ENCODE data around the gene MSI2. TPM values are rescaled to one million over a fixed set of nuclear protein-coding genes. Genes with fewer than 3 reads are reported as not detected.

MSI2 gene
- total RNA-seq, 1 experiment from 2014 or later, result 29.5 TPM

DNA sequence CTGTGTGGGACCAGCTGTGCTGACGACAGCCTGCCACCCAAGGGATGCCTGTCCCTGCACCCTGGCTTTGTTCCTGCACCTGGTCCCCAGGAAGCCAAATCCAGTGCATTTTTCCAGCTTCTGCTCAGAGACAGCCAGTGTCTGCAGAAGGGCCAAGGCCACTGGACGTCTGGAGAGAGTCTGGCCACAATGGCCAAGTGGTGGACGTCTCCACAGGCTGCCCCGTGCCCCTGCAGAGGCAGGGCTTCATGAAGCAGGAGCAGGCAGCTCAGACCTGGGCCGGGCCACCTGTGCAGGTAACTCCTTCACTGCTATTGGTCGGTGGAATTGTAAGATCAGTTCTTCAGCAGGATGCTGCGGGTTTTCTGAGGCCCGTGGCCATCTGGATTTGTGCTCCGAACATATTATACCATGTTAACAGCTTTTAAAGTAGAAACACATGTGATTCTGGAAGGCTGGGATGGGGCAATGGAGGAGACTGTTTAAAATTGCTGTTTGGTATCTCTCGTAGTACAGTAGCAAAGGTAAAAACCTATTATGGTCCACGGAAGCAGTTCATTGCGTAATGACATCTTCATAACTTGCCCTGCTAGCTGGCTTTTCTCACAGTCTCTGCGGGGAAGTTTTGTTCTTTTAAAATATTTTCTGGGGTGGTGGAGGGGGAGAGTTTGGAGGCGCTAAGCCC is 303.5 kb downstream of the MSI2 start:
- DNase-seq (ENCODE audit: extremely low read depth, low read depth), result no peak

DNA sequence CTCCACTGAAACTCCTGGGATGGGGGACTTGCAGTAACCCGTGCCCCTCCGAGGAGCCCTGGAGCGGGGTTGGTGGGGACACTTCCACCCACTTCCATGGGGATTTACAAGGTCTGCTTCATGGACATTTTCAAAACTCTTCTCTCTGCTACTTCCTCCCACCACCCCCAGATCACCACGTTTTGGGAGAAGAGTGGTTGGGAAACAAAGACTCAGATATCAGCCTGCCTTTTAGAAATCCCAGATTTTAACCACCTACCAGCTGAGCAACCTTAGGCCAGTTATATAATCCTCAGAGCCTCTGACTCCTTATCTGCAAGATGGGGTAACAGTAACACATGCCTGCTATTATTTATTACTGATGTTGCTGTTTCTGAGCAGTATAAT is 304.0 kb downstream of the MSI2 start:
- no peak for DNase-seq (ENCODE audit: extremely low read depth, low read depth)

DNA sequence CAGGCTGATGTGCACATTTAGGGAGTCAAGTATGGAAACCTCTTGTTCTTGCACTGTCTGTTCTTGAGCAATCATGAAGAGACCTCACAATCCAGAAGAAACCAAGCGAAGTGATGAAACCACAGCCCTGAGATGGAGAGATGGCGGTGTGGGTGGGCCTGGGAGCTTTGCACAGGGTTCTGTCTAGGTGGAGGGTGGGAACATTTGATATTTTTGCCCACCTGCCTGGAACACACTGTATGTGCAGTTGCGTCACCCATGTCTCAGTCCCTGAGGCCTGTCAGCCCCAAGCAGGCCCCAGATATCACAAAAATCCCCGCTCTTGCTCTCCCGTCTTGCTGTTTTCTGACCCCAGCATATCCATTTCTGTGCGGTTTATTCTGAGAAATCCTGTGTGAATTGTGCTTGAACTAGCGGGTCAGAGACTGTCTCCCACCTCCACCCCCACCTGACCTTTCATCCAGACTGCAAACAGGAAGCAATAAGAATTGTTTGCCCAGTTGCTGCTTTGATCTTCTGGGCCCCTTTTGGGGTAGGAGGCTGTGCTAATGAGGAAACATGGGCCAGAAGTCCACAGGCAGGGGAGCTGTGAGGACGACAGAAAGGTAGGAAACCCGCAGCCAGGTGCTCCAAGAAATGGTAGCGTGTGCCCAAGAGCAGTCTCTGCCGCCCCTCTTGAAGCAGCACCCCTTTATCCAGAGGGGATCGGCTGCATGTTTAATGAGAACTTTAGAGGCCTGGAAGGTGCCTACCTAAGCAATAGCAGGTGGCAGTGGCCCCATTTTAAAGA is 304.9 kb downstream of the MSI2 start:
- DNase-seq (ENCODE audit: extremely low read depth, low read depth), result no peak

DNA sequence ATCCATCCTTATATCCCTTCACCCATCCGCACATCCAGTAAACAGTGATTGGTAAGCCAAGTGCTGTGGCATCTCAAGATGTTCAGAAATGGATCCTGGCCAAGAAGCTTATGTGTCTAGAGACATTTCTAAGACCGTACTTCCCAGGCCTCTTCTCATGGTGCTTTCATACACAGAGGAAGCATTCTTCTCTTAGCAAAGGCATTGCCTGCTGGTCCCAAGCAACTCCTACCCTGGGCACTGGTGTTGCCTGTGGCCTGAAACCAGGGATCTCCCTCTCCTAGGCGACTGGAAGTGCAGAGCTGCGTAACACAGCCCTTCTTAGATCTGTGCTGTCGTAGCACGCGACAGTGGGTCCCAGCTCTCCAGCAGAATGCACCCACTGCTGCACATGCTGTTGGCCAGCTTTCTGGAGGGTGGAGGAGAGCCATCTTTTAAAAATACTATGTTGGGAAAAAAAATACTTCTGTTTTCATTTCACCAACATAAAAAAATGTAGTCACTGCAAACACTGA is 305.9 kb downstream of the MSI2 start:
- DNase-seq (ENCODE audit: extremely low read depth, low read depth), result no peak

DNA sequence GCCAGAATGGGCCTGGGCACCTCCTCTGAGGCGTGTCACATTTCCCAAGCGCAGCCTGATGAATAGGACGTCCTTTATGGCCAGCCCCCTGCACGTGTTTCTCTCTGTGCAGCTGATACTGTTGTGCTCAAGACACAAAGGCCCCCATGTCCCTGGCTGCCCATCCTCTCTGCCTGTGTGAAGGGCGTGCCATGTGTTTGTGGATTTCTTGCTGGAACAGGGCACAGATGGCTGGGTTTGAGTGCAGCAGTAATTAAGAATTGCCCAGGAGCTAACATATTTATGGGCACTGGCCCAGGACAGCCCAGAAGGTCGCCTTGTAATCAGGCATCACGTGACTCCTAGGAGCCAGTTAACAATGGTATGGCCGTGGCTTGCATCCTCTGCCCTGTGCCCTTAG is 307.6 kb downstream of the MSI2 start:
- no peak for DNase-seq (ENCODE audit: extremely low read depth, low read depth)

DNA sequence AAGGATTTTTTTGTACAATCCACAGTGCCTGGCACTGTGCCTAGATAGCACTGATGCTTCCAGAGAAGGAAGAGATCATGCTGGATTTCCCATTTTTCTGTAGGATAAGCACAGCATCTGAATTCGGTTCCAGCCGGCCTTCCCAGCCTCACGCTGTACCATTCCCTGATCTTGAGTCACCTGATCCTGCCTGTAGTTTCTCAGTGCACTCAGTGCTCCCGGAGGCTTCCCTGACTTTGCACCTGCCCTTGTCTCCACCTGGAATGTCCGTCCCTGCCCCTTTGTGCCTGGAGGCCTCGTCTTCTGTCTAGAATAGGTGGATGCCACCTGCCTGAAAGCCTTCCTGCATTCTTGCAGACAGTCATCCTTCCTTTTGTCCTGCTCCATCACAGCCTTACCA is 308.9 kb downstream of the MSI2 start:
- DNase-seq (ENCODE audit: extremely low read depth, low read depth), result no peak

DNA sequence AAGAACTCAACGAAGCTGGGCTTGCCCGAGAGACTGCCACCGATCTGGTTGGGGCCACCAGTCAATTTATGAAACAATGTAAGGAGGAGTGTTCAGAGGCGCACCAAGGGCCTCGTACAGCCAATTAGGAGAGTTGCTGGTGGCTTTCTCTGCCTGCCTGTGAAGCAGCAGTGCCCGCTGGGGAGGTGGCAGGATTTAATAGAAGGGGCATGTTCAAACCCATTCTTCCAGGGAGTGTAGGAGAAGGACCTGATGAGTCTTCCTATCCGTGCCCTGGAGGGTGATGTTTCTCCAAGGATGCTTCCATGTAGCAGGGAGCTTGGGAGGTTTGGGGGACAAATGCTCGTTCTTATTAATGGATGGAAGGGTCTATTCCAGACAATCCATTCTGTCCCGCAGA is 310.4 kb downstream of the MSI2 start:
- DNase-seq (ENCODE audit: extremely low read depth, low read depth), result no peak

DNA sequence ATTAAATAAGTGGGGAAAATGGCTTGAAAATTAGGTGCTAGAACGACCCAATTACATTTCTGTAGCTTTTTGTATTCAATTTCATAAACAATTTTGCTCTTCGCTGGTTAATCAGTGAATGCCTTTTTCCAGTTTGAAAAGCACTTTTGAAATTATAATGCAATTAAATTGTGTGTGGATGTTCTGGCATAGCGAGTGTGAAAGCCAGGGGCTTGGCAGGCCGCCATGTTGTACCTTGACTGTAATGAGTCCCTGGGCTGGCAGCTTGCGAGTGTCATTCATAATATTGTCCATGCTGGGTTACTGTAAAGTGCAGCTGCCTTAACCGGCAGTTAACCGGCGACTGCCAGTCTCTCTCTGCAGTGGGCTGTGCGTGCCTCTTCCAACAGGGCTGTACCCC is 310.9 kb downstream of the MSI2 start:
- no peak for DNase-seq (ENCODE audit: extremely low read depth, low read depth)

DNA sequence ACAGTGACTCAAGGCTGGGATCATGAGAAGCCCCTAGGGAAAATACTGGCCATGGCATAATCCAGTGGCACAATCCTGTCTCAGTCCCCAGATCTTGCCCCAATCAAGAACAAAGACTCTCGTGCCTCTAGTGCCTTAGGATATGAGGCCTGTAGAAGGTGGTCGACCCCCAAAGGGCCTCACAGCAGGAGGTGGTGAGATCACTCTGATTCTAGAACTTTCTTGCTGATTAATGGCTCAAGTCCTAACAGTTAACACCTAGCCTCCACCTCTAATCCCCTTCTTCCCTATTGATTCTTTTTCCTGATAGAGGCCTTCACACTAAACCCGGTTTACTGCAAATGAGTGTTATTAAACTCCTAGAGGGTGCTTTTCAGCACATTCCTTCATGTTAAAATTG is 312.0 kb downstream of the MSI2 start:
- no peak for DNase-seq (ENCODE audit: extremely low read depth, low read depth)

DNA sequence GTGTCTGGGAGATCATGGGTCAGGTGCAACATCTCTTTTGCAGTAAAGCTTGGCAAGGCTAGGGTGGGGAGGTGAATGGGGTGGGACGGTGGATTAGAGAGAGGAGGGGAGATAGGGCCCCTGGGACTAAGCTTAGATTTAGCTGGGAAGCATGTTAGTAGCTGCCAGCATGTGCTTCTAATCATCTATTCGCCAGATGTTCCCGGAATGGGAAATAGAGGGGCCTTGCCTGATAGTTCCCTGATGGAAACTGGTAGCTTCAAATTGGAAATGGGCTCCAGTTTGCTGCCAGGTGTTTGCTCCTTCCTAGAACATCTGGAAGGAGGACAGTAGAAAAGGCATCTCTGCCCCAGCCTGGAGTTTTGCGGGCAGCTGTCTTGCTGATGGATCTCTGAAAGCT is 312.7 kb downstream of the MSI2 start:
- DNase-seq (ENCODE audit: extremely low read depth, low read depth), result no peak

DNA sequence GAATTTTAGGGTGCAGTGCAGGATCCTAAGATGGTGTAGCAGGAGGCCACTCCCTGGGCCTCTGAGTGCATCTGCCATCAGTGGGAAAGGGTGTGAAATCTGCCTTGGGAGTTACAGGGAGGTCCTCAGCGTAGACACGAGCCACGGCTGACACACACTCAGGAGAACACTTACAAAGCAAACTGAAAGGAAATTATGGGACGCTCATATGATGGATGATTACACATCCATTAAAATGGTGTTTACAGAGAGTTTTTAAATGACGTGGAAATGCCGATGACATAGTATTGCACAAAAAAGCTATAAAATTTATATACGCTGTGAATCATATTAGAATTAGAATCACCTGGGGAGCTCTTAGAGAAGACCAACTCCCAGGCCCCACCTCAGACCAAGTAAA is 313.5 kb downstream of the MSI2 start:
- DNase-seq (ENCODE audit: extremely low read depth, low read depth), result no peak

DNA sequence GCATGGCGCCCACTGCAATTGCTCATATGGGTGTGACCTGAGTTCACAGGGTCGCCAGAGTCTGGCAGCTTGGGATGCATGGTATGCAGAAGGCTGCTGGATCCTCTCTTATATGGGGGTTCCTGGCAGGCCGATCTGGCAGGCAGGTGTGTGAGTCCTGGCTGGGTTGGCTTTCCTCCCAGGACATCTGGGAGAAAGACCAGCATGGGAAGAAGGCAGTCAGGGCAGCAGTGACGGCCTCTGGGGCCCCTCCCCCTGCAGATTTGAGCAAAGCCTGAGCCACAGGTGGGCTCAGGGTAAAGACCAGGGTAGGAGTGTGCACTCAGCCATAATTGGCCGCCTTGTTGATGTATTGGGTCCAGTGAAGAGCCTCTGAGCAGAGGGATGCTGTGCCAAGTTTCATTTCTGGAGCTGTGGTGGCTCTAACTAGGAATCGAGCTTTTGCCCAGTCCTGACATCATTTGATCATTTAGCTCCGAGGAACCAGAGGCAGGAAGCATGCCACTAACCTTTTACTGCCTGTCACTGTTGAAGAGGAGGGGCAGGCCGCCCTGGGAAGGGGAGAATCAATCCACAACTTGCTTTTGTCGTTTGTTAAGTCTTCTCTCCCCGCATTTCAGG is 314.5 kb downstream of the MSI2 start:
- no peak for DNase-seq (ENCODE audit: extremely low read depth, low read depth)

DNA sequence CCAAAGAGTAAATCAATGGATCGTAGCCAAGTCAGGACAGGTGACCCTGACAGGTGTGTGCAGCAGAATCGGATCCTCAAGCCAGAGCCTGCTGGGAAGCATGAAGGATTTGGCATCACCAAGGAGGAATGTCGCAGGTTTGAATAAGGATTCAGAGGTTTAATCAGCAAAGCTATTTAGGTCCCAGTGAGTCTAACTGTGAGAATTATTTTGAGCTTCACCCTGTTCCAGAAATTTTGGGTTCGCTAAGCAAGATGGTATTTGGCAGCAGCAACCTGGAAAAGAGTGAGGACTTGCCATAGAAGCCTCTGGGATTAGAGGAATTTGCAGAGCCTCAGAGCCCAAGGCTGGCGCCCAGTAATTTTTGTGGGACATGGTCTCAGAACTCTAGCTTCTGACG is 315.7 kb downstream of the MSI2 start:
- DNase-seq (ENCODE audit: extremely low read depth, low read depth), result no peak

DNA sequence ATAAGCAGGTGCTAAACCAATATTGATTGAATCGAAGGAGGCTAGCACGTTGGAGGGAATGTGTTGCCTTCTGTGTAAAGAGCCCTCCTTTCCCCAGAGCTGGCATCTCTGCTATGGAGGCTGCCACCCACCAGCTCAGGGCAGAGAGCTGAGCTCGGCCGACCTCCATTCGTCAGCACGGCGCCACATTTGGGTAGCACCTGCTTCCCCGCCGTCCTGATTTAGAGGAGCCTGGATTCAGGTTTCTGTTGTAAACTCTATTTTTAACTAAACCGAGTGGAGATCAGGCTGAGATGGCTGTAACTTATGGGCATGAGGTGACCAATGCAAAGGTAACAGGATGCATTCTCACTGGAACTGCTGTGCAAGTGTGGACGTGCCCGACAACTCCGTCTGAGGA is 316.3 kb downstream of the MSI2 start:
- no peak for DNase-seq (ENCODE audit: extremely low read depth, low read depth)

DNA sequence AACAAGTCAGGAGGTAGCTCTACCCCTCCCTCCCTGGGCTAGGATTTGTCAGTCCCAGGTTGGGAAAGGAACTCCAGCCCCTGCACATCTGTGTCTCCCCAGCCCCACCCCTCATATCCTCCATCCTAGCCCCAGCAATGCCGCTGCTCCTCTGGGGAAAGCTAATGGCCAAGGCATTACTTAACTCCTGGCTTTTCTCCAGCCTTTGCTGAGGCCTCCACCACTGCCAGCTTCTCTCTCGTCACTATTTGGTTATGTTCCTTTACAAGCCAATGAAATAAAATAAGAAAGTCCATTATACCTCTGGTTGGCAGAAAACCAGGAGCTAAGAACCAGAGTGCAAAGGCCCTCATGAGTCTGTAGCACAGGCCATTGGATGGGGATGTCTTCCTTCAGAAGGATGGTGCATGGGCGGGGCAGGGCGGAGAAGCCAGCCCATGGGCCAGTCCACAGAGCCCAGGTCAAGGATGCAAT is 317.8 kb downstream of the MSI2 start:
- no peak for DNase-seq (ENCODE audit: extremely low read depth, low read depth)

DNA sequence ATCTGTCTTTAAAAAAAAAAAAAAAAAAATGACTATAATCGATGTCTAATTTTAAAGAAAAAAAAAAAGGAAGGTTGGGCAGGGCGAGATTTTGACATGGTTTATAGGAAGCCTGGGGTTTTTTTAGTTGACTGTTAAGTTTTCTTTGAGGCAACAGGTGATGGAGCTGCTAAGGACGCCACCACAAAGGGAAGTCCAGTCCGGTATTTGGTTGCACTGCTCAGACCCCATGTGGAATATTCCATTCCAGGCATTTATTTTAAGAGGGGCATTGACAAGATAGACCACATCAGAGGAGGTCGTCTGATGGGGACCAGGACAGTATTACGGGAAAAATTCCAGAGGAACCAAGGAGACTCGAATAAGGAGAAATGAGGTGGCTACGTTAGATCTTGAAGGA is 320.4 kb downstream of the MSI2 start:
- DNase-seq (ENCODE audit: extremely low read depth, low read depth), result no peak

DNA sequence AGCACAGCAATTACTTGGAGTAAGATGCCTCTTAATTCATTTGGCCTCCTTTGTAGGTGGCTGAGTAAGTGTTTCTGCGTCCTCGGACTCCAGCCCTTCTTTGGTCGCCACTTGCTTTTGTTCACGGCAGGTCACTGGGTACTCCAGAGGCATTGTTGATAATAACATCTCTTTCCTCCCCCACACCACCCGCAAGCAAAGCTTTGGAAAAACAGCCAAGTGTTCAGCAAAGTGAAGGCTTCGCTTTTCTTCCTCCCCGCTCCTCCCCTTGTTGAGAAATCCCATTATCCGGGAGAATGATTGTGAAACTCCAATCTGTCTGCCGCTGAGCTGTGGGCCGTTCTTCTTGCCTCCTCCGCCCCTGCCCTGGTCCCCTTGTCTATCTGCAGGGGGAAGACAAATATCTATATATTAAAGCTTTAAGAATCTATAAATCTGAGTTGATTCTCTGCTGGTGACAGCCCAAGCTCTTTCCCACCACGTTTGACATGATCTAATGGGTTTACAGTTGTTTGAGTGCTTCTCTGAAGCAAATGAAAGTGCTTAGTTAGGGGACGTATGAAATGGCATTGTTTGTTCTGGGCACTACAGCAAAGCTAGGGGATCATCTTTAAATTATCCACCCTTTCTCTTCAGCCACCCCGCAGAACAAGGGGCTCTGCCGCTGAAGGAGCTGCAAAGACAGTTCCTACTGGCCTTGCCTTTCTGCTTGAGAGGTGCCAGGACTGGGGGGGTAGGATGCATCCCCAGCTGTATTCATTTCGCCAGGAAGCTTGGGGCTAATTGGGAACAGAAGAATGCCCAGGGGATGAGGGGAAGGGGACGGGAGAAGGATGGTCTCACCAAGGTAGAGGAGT is 321.7 kb downstream of the MSI2 start:
- DNase-seq (ENCODE audit: extremely low read depth, low read depth), result peak; percentile 9

DNA sequence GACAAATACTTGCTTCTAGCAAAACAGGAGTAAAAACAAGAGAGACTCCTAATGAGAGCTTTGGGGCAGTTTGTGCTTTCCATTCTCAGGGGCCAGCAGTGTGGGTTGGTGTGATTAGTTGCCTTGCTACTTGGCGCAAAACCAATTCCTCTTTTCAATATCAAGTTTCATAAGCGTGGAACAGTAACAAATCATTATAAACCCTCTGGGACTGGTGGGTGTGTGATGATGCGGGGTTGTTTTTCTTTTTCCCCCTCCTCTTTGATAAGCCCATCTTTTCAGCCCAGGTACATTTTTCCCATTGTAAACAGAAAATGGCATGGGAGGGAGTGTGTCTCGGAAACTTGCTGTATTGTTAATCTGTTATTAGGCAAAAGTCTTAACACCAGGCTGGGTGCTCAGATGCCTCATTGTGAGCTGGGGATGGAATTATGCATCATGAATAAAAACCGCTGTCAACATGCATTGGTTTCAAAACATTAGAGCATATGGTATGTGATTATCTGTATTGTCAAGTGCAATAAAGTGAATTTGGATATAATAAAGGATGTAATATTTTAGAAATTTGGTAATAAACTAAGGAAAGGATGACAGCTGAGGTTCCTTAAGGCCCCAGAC is 322.4 kb downstream of the MSI2 start:
- DNase-seq (ENCODE audit: extremely low read depth, low read depth), result no peak

DNA sequence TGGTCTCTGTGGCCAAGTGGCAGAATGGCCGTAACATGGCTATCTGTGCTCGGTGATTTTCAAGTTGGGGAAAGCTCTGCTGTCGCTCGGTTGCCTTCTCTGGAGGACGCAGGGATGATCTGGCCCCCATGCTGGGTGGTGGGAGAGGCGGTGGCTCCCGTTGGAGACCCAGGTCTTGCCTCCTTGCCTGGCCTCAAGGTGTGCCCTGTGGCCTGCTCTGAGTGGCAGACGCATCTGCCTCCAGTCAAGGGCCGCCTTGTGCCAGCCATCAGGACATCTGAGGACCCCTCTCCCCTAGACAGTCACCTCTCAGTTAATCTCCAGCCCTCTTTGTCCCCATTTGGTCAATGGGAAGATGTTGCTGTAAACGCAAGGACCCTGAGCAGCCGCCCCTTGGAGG is 322.9 kb downstream of the MSI2 start:
- no peak for DNase-seq (ENCODE audit: extremely low read depth, low read depth)

DNA sequence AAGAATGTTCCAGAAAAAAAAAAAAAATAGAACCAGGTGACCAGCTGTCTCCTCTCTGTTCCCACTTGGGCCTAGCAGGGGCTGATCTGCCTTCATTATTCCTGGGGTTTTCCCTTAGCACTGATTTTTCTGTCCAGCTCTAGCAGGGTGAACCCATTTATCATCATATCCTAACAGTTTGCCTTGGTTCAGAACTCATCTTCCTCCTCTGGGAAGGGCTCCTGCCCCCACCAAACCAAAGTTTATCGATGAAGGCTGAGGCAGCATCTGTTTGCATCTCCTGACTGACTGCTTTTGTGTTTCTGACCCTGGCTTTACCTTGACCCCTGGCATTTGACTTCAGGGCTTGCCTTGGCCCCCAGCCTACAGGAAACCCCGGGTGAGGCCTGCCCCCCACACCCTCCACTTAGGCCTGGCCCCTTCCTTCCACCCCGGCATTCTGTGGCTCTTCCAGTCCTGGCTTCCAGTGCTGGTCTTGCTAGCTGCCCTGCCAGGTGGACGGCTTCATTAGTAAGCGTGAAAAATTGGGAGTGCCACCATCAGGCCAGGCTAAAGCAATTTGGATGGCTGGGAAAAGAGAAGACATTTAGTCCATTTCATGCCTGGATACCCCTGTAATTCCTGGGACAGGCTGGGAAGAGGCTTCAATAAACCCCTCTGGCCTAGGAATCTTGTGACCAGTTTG is 323.9 kb downstream of the MSI2 start:
- no peak for DNase-seq (ENCODE audit: extremely low read depth, low read depth)
